PC-3 (cell line): ENCODE results near the gene TBCB.

Source experiments
- CTCF ChIP-seq: fragments of 300-600 bp; sonication (generic); conservative IDR thresholded peaks from 2 replicates; pipeline ENCODE4 v1.5.1; 2017; ENCODE audit warnings: antibody characterized with exemption, low read depth, mild to moderate bottlenecking, low read length
- EZH2 ChIP-seq: fragments of 300-600 bp; sonication (generic); IDR thresholded peaks from one replicate; pipeline ENCODE4 v1.6.1; 2017; ENCODE audit warnings: antibody characterized with exemption, mild to moderate bottlenecking, low read length; ENCODE audit not compliant: unreplicated experiment
- EZH2phosphoT487 ChIP-seq: fragments of 300-600 bp; sonication (generic); IDR thresholded peaks from 2 replicates; pipeline ENCODE4 v1.6.1; 2018; ENCODE audit warnings: mild to moderate bottlenecking, antibody characterized with exemption, low read length, borderline replicate concordance

GRCh38 chr19:36093687-36094086, 21.6 kb upstream of the TBCB start:
- TF ChIP-seq CTCF: no peak
- no peak for TF ChIP-seq EZH2phosphoT487
- TF ChIP-seq EZH2: no peak
